AG04450 (cell line): Measurements from ENCODE around the gene SLIT2. TPM values are rescaled to one million over a fixed set of nuclear protein-coding genes. Genes with fewer than 3 reads are reported as not detected.

Source experiments
- CTCF ChIA-PET: fragments of 300-600, 350-600 bp; formaldehyde crosslinking; extraction: SDS; loops from one replicate; lab custom pipeline; 2022; ENCODE audit warnings: antibody characterized with exemption, inconsistent platforms; lab: Charles Lee
- POLR2A ChIA-PET: fragments of 350-600 bp; formaldehyde crosslinking; extraction: SDS; loops from one replicate; lab custom pipeline; 2021; ENCODE audit warnings: antibody characterized with exemption, inconsistent platforms; lab: Yijun Ruan, JAX
- DNase-seq: peaks from one replicate; pipeline ENCODE4 v3.0.0-alpha.2; 2011; ENCODE audit warnings: low read depth, low spot score
- H3K27ac ChIP-seq: one replicate; pipeline ENCODE4 v1.5.1; 2012; ENCODE audit warnings: low read depth, low read length, control low read depth
- H3K27me3 ChIP-seq: one replicate; pipeline ENCODE4 v1.6.0; 2012; ENCODE audit warnings: low read length; ENCODE audit not compliant: control insufficient read depth, insufficient read depth
- H3K4me3 ChIP-seq: 2 replicates; pipeline ENCODE4 v1.5.1; 2011; ENCODE audit warnings: mild to moderate bottlenecking, low read depth, low read length, control low read depth
- H3K9me3 ChIP-seq: 2 replicates; pipeline ENCODE4 v1.5.1; 2012; ENCODE audit warnings: low read length; ENCODE audit not compliant: control insufficient read depth, insufficient read depth
- CTCF ChIP-seq: IDR thresholded peaks from 2 replicates; pipeline ENCODE4 v1.5.1; 2011; ENCODE audit warnings: low read depth, low read length, control low read depth, inconsistent platforms
- polyA plus RNA-seq: library from polyadenylated mRNA; depleted of rRNA; stranded (reverse); fragments of >200 nt; gene quantifications from 2 replicates; pipeline ENCODE4 v1.2.3, GENCODE V29; 2011

Gene SLIT2
- polyA plus RNA-seq, 1 experiment, result 15.2 TPM

- Histone ChIP-seq H3K4me3 (no peak overlapping the region), H3K9me3 (no peaks in the 10 kb centered on the region), H3K27me3 (no peaks in the 10 kb centered on the region), H3K27ac (no peak overlapping the region)
- POLR2A ChIA-PET, result no interaction called here
- no peak for TF ChIP-seq CTCF
- CTCF ChIA-PET, result interaction anchor here (2.2 kb wide), 1 partner anchor 14 kb away, joined by 4 read pairs; no protein-coding TSS in a partner anchor
- DNase-seq, result no peak
Measured at GRCh38 chr4:20284990-20285389, 33.3 kb downstream of the SLIT2 start.

GRCh38 chr4:20287246-20287645, 35.5 kb downstream of the SLIT2 start:
- H3K27me3 ChIP-seq, result no peaks in the 10 kb centered on the region
- no peaks in the 10 kb centered on the region for H3K9me3 ChIP-seq
- TF ChIP-seq CTCF, result no peak
- DNase-seq, result no peak
- H3K27ac ChIP-seq, result no peak overlapping the region
- CTCF ChIA-PET, result no interaction called here
- no peak overlapping the region for H3K4me3 ChIP-seq
- POLR2A ChIA-PET, result no interaction called here

GRCh38 chr4:20288047-20288650, 36.4 kb downstream of the SLIT2 start:
- no peak overlapping the region for H3K4me3 ChIP-seq
- ChIA-PET CTCF (interaction anchor here (1.5 kb wide), 1 partner anchor 18 kb away, joined by 4 read pairs; no protein-coding TSS in a partner anchor), POLR2A (no interaction called here)
- no peak for DNase-seq
- no peaks in the 10 kb centered on the region for H3K27me3 ChIP-seq
- no peak overlapping the region for H3K27ac ChIP-seq
- H3K9me3 ChIP-seq, result no peaks in the 10 kb centered on the region
- TF ChIP-seq CTCF, result no peak

- POLR2A ChIA-PET, result no interaction called here
- TF ChIP-seq CTCF, result no peak
- no peaks in the 10 kb centered on the region for H3K9me3 ChIP-seq
- DNase-seq, result no peak
- no peak overlapping the region for H3K27ac ChIP-seq
- CTCF ChIA-PET, result interaction anchor here (1.5 kb wide), 1 partner anchor 17 kb away, joined by 4 read pairs; no protein-coding TSS in a partner anchor
- no peak overlapping the region for H3K4me3 ChIP-seq
- H3K27me3 ChIP-seq, result no peaks in the 10 kb centered on the region
Measured at GRCh38 chr4:20288846-20289512, 37.3 kb downstream of the SLIT2 start.

- H3K27ac ChIP-seq, result no peak overlapping the region
- no peak for DNase-seq
- ChIA-PET CTCF (interaction anchor here (1.5 kb wide), 2 partner anchors 12 to 16 kb away, joined by 4 read pairs; no protein-coding TSS in a partner anchor), POLR2A (interaction anchor here (0.7 kb wide), 1 partner anchor 683 kb away, joined by 5 read pairs; no protein-coding TSS in a partner anchor)
- no peak for TF ChIP-seq CTCF
- no peaks in the 10 kb centered on the region for H3K27me3 ChIP-seq
- no peaks in the 10 kb centered on the region for H3K9me3 ChIP-seq
- H3K4me3 ChIP-seq, result no peak overlapping the region
Measured at GRCh38 chr4:20289782-20290181, 38.1 kb downstream of the SLIT2 start.
